Jurkat, Clone E6-1 (cell line): ENCODE results near the gene HSPA1A. TPM values are rescaled to one million over a fixed set of nuclear protein-coding genes. Genes with fewer than 3 reads are reported as not detected.

Experiments
- DNase-seq: peaks from one replicate; pipeline ENCODE4 v3.0.0-alpha.2; 2011; ENCODE audit warnings: low read depth, low spot score
- H3K4me3 ChIP-seq: 2 replicates; pipeline ENCODE4 v1.5.1; 2011; ENCODE audit warnings: mild to moderate bottlenecking, low read length, control low read depth, moderate library complexity
- polyA plus RNA-seq: library from polyadenylated mRNA; unstranded; fragments of >200 nt; gene quantifications from one replicate; pipeline ENCODE4 v1.2.1, GENCODE V29; 2012; ENCODE audit warnings: missing spikeins; ENCODE audit not compliant: insufficient read length, insufficient read depth

Gene HSPA1A
- 2.1 TPM for polyA plus RNA-seq

- H3K4me3 ChIP-seq: no peak within 1 kb of the TSS
Measured at GRCh38 chr6:31815025-31815838, at the start of gene HSPA1A, which contains the start of gene HSPA1L. Gene HSPA1A, plus strand, starts transcription at chr6:31815543. Its CDS starts 214 bp downstream, at chr6:31815757. Gene HSPA1L, minus strand, starts transcription at chr6:31815283. Its CDS starts 3,311 bp downstream, at chr6:31811972.

GRCh38 chr6:31765559-31765909, 49.8 kb upstream of the HSPA1A start:
- H3K4me3 ChIP-seq: no peak overlapping the region
- no peak for DNase-seq

More at GRCh38 chr6:31815025-31815838, at the start of gene HSPA1A, which contains the start of gene HSPA1L:
- no peak for DNase-seq

- no peak overlapping the region for H3K4me3 ChIP-seq
- DNase-seq: no peak
Measured at GRCh38 chr6:31765910-31766794, 49.2 kb upstream of the HSPA1A start.

- DNase-seq: no peak
- H3K4me3 ChIP-seq: no peak overlapping the region
Measured at GRCh38 chr6:31767096-31767645, 48.2 kb upstream of the HSPA1A start.

DNA sequence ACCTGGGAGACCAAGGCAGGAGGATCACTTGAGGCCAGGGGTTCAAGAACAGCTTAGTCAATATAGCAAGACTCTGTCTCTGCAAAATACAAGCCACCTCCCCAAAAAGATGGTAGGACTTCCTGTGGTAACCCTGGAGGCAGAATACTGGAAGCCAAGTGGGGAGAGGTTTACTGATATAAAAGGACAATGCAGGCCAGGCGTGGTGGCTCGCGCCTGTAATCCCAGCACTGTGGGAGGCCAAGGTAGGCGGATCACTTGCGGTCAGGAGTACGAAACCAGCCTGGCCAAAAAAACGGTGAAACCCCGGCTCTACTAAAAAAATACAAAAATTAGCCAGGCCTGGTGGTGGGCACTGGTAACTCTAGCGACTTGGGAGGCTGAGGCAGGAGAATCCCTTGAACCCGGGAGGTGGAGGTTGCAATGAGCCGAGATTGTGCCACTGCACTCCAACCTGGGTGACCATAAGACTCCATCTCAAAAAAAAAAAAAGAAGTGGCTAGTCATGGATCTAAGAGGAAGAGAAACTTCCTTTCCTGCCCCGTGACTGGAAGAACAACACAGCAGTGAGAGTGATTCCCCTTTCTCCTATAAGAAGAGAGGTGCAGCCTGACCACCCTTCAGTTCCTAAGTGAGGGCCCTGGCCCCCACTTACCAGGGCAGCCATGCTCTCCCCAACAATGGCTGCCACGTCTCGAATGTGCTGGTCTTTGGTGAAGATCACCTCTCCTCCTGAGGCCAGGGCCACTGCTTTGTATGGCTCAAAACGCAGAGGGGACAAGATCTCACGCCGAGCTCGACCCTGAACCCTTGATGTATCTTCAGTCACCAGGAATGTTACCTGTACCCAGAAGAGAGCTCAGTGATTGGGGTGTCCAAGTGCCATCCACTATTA, 46.7 kb upstream of the HSPA1A start:
- DNase-seq: no peak

DNA sequence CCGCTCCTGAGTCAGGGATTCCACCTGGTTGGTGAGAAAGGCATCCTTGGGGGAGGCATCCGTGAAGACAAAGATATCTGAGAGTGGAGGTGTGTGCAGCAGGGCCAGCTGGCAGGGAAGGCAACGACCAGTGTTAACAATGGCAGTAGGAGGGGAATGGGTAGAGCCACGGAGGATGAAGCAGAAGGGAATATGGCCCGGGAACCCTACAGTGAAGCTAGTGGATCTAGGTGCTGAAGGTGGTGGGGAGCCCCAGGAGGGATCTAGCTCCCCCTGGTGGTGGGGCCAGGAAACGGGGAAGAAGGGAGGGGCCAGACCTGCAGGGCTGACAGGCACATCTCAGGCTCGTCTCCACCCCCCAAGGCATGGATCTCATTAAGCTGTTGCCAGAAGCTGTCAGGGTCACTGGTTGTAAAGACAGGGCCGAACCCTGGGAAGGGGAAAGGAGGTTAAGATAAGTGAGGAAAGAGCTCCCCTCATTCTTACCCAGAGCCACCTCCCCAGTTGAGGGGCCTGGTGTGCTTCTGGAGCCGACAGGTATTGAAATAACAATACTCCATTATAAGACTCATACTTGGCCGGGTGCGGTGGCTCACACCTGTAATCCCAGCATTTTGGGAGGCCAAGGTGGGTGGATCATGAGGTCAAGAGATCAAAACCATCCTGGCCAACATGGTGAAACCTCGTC, 45.5 kb upstream of the HSPA1A start:
- no peak overlapping the region for H3K4me3 ChIP-seq
- DNase-seq: peak; percentile 66

More for the DNA sequence above, 46.7 kb upstream of the HSPA1A start:
- no peak overlapping the region for H3K4me3 ChIP-seq

DNA sequence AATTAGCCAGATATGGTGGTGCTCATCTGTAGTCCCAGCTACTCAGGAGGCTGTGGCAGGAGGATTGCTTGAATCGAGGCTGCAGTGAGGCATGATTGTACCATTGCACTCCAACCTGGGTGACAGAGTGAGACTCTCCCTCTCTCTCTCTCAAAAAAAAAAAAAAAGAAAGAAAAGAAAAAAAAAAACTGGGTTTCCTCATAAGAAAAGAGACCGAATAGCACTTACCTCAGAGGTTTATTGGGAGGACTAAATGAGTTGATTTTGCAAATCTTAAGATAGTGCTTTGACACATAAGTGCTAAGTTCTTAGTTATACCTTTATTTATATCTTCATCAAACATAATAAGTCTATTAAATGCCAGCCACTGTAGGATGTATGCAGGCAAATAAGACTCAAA, 44.5 kb upstream of the HSPA1A start:
- no peak for DNase-seq
- H3K4me3 ChIP-seq: no peak overlapping the region

DNA sequence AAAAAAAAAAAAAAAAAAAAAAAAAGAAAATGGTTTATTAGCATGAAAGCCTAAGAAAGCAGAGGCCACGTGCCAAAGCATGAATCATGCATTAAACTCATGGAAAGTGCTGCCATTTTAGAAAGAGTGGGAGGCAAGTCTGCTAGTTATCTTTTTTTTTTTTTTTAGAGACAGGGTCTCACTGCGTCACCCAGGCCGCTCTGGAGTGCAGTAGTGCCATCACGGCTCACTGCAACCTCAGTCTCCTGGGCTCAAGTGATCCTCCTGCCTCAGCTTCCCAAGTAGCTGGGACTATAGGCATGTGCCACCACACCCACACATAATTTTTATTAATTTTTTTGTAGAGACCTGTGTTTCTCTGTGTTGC, 43.4 kb upstream of the HSPA1A start:
- H3K4me3 ChIP-seq: no peak overlapping the region
- DNase-seq: no peak

DNA sequence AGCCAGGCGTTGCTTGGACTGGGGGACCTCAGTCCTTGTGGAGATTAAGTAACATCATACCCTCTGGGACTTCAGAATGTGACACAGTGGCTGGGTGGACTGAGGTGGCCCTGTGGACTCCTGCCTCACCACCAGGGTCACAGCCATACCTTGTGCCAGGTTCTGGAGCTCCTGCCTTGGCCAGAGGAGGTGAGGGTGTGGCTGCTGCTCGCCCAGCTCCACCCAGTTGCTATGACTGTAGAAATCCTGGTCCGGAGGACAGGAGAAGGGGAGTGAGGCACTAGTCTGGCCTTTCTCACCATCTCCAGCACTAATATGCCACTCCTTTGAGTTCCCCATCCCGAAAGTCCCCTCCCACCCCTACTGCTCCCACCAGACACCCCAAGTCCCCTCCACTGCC, 40.2 kb upstream of the HSPA1A start:
- H3K4me3 ChIP-seq: no peak overlapping the region
- DNase-seq: no peak

- DNase-seq: no peak
- no peak overlapping the region for H3K4me3 ChIP-seq
Measured at GRCh38 chr6:31775633-31776484, 39.5 kb upstream of the HSPA1A start.

DNA sequence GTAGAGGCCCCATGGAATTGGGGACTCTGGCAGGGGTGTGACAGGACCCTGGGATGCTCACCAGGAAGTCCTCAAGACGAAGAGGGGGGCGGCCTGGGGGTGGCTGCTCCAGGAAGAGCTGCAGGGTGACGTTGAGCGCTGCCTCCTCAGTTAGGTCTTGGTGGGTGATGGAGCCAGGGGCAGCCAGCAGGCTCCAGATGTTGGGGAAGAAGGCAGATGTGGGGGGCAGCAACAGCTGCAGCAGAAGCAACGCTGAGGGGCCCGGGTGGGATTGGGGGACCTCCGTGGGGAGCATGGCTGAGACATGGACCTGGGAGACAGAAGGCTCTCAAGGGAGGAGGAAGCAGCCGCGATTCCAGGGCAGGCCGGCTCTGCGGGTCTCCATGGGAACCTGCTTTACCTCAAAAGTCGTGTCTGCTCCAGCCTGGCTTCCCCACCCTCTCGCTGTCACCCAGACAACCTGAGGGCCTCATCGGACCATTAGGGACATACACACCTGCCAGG, 38.8 kb upstream of the HSPA1A start:
- no peak for DNase-seq
- H3K4me3 ChIP-seq: no peak overlapping the region

DNA sequence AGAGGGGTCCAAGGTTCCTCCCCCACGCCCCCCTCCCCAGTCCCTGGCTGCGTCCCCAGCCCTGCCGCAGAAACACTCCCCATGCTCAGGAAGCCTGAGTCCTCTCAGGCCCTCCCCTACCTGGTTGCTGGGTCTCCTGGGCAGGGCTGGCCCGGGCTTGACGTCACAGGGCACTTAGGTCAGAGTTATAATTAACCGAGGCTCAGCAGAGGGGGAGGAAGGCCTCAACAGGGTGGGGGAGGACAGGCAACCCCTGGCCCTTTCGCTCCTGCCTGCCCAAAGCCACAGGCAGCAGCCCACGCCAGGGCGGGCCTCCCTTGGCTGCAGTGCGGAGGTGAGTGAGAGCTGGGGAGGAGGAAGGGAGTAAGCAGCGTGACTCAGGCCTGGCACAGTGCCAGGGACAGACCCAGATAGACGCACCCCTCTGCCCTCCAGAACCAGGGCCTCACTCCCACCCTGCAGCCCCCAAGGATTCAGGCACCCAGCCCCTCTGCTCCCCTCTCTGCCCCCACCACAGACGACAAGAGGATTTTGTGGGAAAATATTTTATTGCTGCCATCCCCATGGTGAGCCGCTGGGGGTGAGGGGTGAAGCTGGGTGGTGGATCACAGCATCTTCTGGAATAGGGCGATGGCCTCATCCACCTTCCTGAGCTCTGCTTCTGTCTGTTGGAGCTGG, 38.2 kb upstream of the HSPA1A start, which contains the start of gene VWA7:
Gene VWA7 (minus strand): TSS at position 340 of the 678 bp plus-strand sequence. CDS start 549 bp downstream, outside the sequence.
- DNase-seq: no peak
- no peak within 1 kb of the TSS for H3K4me3 ChIP-seq

DNA sequence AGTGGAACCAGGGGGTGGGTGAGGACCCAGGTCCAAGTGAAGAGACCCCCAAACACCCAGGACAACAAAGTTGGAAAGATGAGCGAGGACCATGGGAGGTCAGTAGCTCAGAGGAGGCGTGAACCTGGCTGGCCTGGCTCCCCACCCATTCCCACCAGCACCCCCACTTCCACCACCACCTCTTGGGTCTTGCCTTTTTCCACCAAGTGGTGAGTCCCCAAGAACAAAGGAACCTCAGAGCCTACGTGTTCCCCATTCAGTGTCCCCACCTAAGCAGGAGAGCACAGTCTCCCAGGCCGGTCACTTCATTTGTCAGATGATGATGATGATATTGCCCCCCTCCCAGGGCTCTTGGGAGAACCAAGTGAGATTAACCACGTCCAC, 37.7 kb upstream of the HSPA1A start:
- H3K4me3 ChIP-seq: no peak overlapping the region
- DNase-seq: no peak

GRCh38 chr6:31778193-31778592, 37.1 kb upstream of the HSPA1A start:
- DNase-seq: no peak
- no peak overlapping the region for H3K4me3 ChIP-seq

DNA sequence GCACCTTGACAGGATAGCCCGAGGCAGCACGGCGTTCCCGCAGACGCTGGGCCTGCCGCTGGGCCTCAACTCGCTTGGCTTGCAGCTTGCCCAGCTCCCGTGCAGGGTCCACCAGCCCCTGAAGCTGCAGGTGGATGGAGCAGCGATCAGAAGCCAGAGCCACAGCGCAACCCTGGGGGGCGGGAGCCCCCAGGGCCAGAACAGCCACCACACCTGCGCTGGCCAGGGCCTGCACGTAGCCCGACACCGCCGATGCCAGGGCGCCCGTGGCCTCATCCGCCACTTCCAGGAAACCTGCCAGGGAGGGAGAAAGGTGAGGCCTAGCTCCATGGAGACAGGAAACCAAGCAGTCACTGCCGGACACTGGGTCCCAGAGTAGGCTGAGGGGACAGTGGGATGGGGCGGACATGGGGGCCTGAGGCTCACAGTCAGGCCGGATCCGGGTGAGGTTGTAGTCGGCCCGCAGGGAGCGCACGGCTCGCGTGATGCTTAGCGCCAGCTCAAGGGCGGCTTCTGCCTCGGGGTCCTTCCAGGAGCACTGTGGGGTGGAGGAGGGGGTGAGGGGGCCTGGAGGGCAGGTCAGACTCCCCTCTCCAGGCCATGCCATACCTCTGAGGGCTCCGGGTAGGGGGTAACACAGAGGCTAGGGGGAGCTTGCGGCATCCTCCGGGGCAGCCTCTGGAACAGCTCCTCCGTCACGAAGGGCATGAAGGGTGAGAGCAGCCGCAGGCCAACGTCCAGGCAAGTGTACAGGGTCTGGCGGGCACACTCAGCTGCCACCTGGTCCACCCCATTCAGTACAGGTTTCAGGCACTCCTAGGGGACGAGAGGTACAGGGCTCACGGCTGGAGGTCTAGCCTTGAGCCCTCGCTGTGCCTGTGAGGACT, 36.1 kb upstream of the HSPA1A start:
- DNase-seq: no peak
- no peak overlapping the region for H3K4me3 ChIP-seq

DNA sequence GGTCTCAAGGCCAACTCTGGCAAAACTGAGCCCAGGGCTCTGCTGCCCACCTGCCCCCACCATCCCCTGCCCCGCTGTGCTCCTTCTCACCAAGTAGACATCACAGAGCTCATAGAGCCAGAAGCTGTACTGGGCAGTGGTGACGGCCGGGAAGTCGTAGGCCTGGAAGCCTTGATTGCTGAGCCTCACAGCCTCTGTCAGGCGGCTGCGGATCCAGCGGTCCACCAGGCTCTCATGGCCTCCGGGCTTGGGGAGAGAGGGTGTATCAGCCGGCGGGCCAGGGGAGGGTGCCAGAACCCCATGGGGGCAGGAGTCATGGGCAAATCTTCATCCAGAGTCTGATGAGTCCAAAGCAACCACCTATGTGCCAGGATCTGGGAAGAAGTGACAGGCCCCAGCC, 35.4 kb upstream of the HSPA1A start:
- H3K4me3 ChIP-seq: no peak overlapping the region
- no peak for DNase-seq
